Activated T-helper 17 cell treated with anti-CD3 and anti-CD28 coated beads, Interleukin-2, amount 50 U/mL, for 72 hours (primary cell): ENCODE measurements around the gene GPLD1. TPM values are rescaled to one million over a fixed set of nuclear protein-coding genes. Genes with fewer than 3 reads are reported as not detected.

Experiments used
- ATAC-seq: fragments of 150-1000 bp; cut with Tn5 transposase; replicated peaks from 2 replicates; pipeline ENCODE4 v1.10.0; 2021; ENCODE audit warnings: mild to moderate bottlenecking, moderate library complexity
- H3K27ac Mint-ChIP-seq: one replicate; pipeline ENCODE4 v1.8.0; 2022; ENCODE audit warnings: mixed read lengths
- H3K27me3 Mint-ChIP-seq: one replicate; pipeline ENCODE4 v1.8.0; 2022; ENCODE audit warnings: mixed read lengths
- H3K36me3 Mint-ChIP-seq: one replicate; pipeline ENCODE4 v1.8.0; 2022; ENCODE audit warnings: low read depth, mild to moderate bottlenecking, mixed read lengths
- H3K4me1 Mint-ChIP-seq: one replicate; pipeline ENCODE4 v1.8.0; 2022; ENCODE audit warnings: mixed read lengths
- H3K4me3 Mint-ChIP-seq: one replicate; pipeline ENCODE4 v1.8.0; 2022; ENCODE audit warnings: mild to moderate bottlenecking, mixed read lengths
- H3K9me3 Mint-ChIP-seq: one replicate; pipeline ENCODE4 v1.8.0; 2022; ENCODE audit warnings: mixed read lengths
- total RNA-seq, 2 donors: library from RNA; stranded (reverse); gene quantifications; one replicate each; pipeline ENCODE4 v1.2.3, GENCODE V29; 2022

GPLD1 gene
- total RNA-seq, 2 donors from 2014 or later: 0.73 to 0.79 TPM

DNA sequence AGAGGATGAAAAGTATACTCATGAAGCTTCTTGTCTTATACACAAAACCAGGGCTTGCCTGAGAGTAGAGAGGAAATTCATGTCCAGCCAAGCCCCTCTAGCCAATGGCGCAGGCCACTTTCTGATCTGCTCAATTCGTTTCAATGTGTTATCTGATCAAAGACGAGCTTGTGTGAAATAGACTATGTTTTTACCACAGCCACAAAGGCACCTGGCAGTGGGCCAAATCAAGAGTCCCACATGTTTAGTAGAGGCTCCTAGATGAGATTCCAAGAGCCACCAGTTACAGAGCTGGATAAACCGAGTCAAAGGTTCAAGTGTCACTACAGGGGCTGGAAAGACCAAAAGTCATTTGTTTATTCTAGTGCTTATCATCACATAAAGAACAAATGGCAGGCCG lies 34.9 kb downstream of the GPLD1 start:
- Mint-ChIP-seq H3K36me3 (no peaks in the 10 kb centered on the region), H3K4me1 (no peaks in the 10 kb centered on the region), H3K27ac (no peak overlapping the region), H3K9me3 (no peaks in the 10 kb centered on the region), H3K4me3 (no peak overlapping the region), H3K27me3 (no peaks in the 10 kb centered on the region)
- ATAC-seq: no peak

DNA sequence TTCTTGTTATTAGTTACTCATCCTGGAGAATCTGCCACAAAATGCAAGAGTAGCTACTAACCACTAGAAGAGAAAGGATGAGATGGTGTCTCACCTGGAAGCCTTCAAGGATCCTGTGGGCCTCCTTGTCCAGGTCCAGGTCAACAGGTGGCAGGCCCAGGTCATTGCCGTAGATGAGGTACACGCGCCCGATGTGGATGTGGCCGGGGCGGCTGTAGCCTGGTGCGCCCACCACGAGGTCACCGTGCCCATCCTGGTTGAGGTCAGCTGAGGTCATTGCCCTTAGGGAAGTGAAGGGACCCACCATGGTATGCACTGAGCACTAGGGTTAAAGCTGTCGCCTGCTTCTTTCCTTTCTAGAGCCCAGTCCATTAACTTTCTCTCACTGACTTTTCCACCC lies 35.5 kb downstream of the GPLD1 start:
- Mint-ChIP-seq H3K4me3 (no peak overlapping the region), H3K9me3 (no peaks in the 10 kb centered on the region), H3K27me3 (no peaks in the 10 kb centered on the region), H3K4me1 (no peaks in the 10 kb centered on the region), H3K27ac (no peak overlapping the region), H3K36me3 (no peaks in the 10 kb centered on the region)
- no peak for ATAC-seq

DNA sequence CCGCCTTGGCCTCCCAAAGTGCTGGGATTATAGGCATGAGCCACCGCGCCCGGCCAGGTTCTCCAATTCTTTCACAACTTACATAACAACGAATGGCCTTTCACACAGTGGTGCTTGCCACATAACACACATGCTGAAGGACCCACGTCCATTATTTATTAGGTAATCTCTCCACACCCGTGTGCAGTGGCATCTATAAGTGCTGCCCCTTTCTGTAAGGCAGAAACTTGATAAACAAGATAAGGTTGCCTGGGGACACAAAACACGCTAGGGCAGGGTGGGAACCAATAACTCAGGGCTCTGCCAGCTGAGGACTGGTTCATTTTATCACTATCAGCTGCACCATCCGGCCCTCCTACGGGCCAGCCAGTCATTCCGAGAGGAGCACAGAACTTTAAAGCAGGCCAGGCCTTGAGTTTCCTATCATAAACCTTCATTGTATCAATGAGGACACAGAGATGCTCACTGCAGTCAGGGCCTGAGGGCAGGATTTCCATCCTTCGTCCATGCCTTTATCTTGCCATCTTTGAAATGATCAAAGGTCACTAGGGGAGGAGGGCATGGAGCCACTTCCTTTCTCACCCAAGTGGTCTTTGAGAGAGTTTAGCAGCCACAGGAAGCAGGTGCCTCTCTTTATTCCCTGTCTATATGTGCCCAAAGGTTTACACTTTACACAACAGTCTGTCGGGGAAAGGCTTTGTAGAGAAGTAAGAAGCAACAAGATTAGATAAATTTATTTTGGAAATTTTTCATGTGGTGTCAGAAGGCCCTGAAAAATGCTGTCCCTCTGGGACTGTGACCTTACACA lies 37.6 kb downstream of the GPLD1 start:
- no peak for ATAC-seq
- no peaks in the 10 kb centered on the region for H3K36me3 Mint-ChIP-seq
- H3K27ac Mint-ChIP-seq: no peak overlapping the region

DNA sequence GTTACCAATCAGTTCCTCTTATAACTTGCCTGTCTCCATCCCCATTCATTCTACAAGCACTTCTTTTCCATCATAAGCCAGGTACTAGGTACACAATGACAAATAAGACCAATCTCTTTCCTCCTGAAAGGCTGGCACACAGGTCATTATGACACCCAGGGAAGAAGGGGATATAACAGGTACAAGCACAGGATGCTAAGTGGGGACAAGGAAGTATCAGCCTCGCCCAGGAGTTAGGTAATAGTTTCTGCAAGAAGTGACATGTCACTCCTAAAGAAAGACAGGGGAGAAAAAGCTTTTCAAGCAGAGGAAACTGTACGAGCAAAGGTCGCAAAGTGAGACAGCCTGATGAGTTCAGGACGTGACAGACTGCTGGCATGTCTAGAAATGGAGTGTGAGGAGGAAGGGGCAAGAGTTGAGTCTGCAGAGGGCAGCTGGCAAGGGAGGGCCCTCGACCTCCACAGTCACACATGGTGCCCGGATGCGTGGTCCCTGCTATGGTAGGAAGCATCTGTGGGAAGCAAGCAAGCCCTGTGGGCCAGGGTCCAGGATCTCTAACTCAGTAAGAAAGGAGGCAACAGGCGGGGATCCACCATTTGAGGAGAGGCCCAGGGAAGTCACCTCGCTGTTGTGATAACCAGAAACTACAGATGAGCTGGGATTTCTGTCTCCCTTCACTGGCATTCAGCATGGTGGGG lies 40.4 kb downstream of the GPLD1 start:
- Mint-ChIP-seq H3K4me1 (no peaks in the 10 kb centered on the region), H3K27ac (no peak overlapping the region), H3K9me3 (no peaks in the 10 kb centered on the region), H3K4me3 (no peak overlapping the region), H3K27me3 (no peaks in the 10 kb centered on the region), H3K36me3 (no peaks in the 10 kb centered on the region)
- no peak for ATAC-seq

More for the DNA sequence above, 37.6 kb downstream of the GPLD1 start:
- Mint-ChIP-seq H3K9me3 (no peaks in the 10 kb centered on the region), H3K27me3 (no peaks in the 10 kb centered on the region), H3K4me3 (no peak overlapping the region), H3K4me1 (no peaks in the 10 kb centered on the region)

DNA sequence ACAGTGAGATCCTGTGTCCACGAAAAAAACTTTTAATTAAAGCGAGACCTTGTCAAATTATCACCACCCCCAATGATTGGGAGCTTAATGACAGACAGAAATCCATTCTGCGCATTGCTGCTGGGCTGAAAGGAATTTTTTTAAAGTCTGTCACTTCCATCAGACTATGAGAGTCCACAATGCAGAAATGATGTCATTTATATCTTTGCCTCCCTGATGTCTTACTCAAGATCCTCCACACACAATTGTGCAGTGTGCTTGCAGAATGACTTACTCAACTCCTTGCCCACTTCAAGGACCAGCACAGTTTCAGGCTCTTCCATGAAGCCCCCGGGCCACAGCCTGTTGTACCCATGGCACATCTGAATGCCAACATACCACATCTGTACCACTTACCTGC lies 41.0 kb downstream of the GPLD1 start:
- no peaks in the 10 kb centered on the region for H3K27me3 Mint-ChIP-seq
- H3K9me3 Mint-ChIP-seq: no peaks in the 10 kb centered on the region
- ATAC-seq: no peak
- no peak overlapping the region for H3K27ac Mint-ChIP-seq
- no peaks in the 10 kb centered on the region for H3K36me3 Mint-ChIP-seq
- no peak overlapping the region for H3K4me3 Mint-ChIP-seq
- no peaks in the 10 kb centered on the region for H3K4me1 Mint-ChIP-seq

DNA sequence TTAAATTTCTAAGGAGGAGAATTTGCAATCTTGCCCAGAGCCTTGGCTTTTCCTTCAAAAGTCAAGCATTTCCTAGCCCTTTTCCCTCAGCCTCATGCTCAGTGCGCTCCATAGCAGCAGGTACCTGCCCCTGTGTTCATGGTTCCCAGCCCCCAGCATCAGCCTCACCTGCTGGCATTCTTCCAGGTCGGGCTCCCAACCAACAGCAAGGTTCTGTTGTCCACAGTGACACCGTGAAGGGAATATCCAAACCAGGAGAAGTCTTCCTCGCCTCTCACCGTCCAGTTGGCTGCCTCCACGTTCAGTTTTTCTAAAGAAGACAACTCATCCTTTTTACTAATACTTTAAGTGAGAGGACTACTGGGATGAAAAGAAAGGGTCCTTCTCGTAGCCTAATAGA lies 42.7 kb downstream of the GPLD1 start:
- H3K9me3 Mint-ChIP-seq: no peaks in the 10 kb centered on the region
- H3K4me1 Mint-ChIP-seq: no peaks in the 10 kb centered on the region
- no peak overlapping the region for H3K27ac Mint-ChIP-seq
- ATAC-seq: no peak
- no peaks in the 10 kb centered on the region for H3K27me3 Mint-ChIP-seq
- no peaks in the 10 kb centered on the region for H3K36me3 Mint-ChIP-seq
- H3K4me3 Mint-ChIP-seq: no peak overlapping the region

DNA sequence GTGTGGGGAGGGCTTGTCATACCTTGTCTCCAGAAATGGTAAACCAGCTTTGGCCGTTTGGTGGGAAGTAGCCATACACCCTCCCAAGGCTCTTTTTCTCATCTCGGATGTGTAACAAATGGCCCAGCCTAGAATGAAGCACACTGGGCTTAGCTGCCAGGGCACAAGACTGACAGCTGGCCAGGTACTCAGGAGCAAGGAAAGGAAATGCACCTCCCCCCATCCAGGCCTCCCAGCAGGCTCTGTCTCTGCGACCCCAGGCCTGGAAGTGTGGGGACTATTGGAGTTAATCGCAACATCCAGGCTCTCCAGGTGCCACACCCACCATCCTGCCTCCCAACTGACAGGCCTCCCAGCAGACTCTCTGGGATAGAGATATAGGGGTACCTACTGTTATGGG lies 43.7 kb downstream of the GPLD1 start:
- Mint-ChIP-seq H3K4me3 (no peak overlapping the region), H3K27ac (no peak overlapping the region), H3K27me3 (no peaks in the 10 kb centered on the region), H3K4me1 (no peaks in the 10 kb centered on the region), H3K36me3 (no peaks in the 10 kb centered on the region), H3K9me3 (no peaks in the 10 kb centered on the region)
- ATAC-seq: no peak

DNA sequence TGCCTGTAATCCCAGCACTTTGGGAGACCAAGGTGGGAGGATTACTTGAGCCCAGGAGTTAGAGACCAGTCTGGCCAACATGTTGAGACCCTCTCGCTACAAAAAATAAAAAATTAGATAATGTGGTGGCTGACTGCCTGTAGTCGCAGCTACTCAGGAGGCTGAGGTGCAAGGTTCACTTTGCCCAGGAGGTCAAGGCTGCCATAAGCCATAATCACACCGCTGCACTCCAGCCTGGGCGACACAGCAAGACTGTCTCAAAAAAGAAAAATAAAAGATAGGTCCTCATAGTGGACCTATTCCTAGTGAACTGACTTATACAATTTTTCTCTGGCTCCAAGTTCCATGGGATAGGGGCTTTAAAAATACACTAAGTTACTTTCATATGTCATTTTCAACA lies 44.8 kb downstream of the GPLD1 start:
- H3K27me3 Mint-ChIP-seq: no peaks in the 10 kb centered on the region
- no peaks in the 10 kb centered on the region for H3K4me1 Mint-ChIP-seq
- no peak overlapping the region for H3K4me3 Mint-ChIP-seq
- H3K9me3 Mint-ChIP-seq: no peaks in the 10 kb centered on the region
- no peaks in the 10 kb centered on the region for H3K36me3 Mint-ChIP-seq
- H3K27ac Mint-ChIP-seq: no peak overlapping the region
- ATAC-seq: no peak

DNA sequence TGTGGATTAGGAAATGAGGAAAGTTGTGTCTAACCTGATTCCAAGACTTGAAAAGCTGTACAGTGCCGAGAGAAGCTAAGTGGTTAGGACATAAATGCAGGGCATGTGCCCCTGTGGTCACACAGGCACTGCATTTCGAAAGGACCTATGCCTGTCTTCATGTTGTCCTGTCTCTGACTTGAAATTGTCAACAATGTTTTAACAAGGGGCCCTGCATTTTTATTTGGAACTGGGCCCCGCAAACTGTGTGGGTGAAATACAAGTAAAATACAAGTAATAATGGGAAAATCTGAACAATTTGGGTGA lies 47.8 kb downstream of the GPLD1 start:
- Mint-ChIP-seq H3K9me3 (no peaks in the 10 kb centered on the region), H3K27ac (no peak overlapping the region), H3K27me3 (no peaks in the 10 kb centered on the region), H3K4me1 (no peaks in the 10 kb centered on the region), H3K36me3 (no peaks in the 10 kb centered on the region), H3K4me3 (no peak overlapping the region)
- no peak for ATAC-seq

DNA sequence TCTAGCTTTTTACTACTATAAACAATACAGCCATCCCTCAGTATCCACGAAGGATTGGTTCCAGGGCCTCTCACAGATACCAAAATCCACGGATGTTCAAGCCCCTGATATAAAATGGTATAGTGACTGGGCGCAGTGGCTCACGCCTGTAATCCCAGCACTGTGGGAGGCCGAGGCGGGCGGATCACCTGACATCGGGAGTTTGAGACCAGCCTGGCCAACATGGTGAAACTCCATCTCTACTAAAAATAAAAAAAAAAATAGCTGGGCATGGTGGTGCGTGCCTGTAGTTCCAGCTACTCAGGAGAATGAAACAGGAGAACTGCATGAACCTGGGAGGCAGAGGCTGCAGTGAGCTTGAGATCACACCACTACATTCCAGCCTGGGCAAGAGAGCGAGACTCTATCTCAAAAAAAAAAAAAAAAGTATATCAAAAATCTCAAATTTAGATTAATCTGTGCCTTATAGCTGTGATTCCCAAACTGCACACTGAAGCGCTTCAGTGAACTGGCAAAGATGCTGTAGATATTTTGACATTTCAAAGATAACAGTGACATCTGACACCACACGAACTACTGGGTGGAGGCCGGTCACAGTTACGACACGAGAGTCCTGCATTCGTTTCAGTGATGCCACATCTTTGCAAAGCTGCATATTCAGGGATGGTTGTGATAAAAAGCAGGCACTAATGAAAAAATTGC lies 48.3 kb downstream of the GPLD1 start:
- no peak overlapping the region for H3K4me3 Mint-ChIP-seq
- H3K36me3 Mint-ChIP-seq: no peaks in the 10 kb centered on the region
- no peaks in the 10 kb centered on the region for H3K27me3 Mint-ChIP-seq
- ATAC-seq: no peak
- H3K27ac Mint-ChIP-seq: no peak overlapping the region
- H3K9me3 Mint-ChIP-seq: no peaks in the 10 kb centered on the region
- H3K4me1 Mint-ChIP-seq: no peaks in the 10 kb centered on the region

DNA sequence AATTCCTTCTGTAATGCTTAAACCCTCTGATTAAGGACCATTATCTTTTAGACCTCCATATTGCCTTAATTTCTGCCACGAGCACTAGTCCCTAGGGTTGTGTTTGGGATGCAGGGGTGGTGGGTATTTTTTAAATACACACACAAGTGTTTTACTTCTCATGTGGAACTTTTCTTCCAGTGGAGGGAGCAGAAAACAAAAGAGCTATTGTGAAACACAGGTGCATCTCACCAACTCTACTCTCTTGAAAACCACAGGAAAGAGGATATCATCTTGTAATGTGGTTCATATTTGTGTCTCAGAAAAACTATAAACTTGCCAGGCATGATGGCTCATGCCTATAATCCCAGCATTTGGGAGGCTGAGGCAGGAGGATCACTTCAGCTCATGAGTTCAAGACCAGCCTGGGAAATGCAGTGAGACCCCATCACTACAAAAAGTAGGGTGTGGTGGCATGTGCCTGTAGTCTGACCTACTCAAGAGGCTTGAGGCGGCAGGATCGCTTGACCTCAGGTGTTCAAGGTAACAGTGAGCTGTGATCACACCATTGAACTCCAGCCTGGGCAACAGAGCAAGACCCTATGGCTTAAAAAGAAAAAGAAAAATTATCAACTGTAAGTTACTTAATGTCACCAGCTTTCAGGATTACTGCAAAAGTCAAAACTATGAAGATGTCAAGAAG lies 49.4 kb downstream of the GPLD1 start:
- Mint-ChIP-seq H3K4me3 (no peak overlapping the region), H3K27me3 (no peaks in the 10 kb centered on the region), H3K27ac (no peak overlapping the region), H3K9me3 (no peaks in the 10 kb centered on the region), H3K36me3 (no peaks in the 10 kb centered on the region), H3K4me1 (no peaks in the 10 kb centered on the region)
- no peak for ATAC-seq

DNA sequence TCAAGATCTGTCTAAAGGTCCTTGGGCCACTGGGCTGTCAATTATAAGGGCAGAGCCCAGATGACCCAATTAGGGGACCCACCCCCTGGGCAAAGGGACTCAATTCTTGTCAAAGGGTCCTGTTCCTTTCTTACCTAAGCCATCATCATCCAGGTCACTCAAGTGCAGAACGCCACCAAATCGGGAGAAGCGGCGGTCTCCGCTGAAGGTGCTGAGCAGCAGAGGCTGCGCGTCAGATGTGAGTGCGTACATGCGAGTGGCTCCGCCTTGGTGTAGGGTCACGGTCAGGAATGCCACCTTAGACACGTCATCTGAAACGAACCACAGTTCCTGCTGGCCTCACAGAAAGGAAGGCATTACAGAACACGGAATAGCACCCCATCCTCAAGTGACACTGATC lies 52.4 kb downstream of the GPLD1 start:
- no peak overlapping the region for H3K27ac Mint-ChIP-seq
- no peaks in the 10 kb centered on the region for H3K36me3 Mint-ChIP-seq
- H3K27me3 Mint-ChIP-seq: no peaks in the 10 kb centered on the region
- no peaks in the 10 kb centered on the region for H3K4me1 Mint-ChIP-seq
- ATAC-seq: no peak
- H3K4me3 Mint-ChIP-seq: no peak overlapping the region
- no peaks in the 10 kb centered on the region for H3K9me3 Mint-ChIP-seq

DNA sequence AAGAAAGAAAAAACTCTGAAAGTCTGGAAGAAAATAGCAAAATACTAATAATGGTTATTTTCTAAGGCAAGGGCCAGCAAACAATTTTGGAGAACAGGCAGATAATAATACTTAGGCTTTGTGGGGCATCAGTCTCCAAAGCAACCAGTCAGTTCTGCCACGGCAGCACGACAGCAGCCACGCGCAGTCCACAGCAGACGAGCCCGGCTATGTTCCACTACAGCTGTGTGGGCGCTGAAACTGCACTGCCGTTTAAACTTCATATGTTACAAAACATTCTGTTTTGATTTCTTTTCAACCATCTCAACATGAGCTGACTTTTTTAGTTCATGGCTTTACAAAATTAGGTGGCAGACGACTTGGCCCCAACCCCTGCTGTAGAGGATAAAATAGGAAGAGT lies 56.8 kb downstream of the GPLD1 start:
- ATAC-seq: no peak
- Mint-ChIP-seq H3K4me1 (no peaks in the 10 kb centered on the region), H3K27me3 (no peaks in the 10 kb centered on the region), H3K4me3 (no peak overlapping the region), H3K27ac (no peak overlapping the region), H3K9me3 (no peaks in the 10 kb centered on the region), H3K36me3 (no peaks in the 10 kb centered on the region)

DNA sequence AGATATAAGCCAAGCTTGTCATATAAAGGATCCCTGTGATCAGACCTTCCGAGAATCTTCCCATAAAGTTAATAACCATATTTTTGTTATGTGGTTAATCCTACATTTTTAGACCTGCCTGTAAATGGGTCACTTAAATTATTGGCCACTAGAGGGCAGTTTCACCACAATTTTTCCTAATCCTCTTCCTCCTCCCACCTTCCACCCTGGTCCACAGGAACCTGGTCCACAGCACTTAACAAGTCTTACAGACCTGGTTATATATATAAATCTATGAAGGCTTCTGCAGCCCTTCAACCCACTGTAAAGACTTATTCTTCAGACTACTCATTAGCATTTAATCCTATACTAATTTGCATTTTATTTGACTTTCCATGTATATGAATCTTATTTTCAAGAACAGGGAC lies 58.3 kb downstream of the GPLD1 start:
- no peak overlapping the region for H3K27ac Mint-ChIP-seq
- peaks cover 15% of the 10 kb centered on the region for H3K36me3 Mint-ChIP-seq
- H3K27me3 Mint-ChIP-seq: no peaks in the 10 kb centered on the region
- H3K9me3 Mint-ChIP-seq: no peaks in the 10 kb centered on the region
- no peak overlapping the region for H3K4me3 Mint-ChIP-seq
- peak; percentile 50 for ATAC-seq
- no peaks in the 10 kb centered on the region for H3K4me1 Mint-ChIP-seq

DNA sequence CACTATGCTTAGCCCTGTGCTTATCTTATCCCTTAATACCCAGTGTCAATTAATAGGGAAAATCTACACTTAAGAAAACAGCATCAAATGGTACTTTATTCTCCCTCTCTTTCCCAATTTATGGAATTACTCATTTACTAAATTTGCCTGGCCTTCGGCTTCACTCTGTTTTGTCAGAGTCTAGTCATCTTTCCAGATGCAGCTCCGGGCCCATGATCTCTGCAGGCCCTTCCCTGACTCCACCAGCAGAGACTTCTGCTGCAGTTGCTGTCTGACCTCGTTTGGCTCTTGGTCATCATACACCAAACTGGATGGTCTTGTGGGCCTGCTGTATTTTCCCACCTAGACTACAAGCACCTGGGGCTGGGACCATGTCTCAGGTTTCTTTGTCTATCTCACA lies 59.3 kb downstream of the GPLD1 start:
- no peak overlapping the region for H3K27ac Mint-ChIP-seq
- H3K27me3 Mint-ChIP-seq: no peaks in the 10 kb centered on the region
- no peak for ATAC-seq
- no peak overlapping the region for H3K4me3 Mint-ChIP-seq
- H3K9me3 Mint-ChIP-seq: no peaks in the 10 kb centered on the region
- no peaks in the 10 kb centered on the region for H3K4me1 Mint-ChIP-seq
- H3K36me3 Mint-ChIP-seq: peaks cover 22% of the 10 kb centered on the region
